MM.1S (cell line): ENCODE measurements around the gene RPSA.

ENCODE experiments used
- EZH2 ChIP-seq: fragments of 300-600 bp; sonication (generic); optimal IDR thresholded peaks from 2 replicates; pipeline ENCODE3; 2017; ENCODE audit warnings: low read depth, mild to moderate bottlenecking, antibody characterized with exemption, low read length, mixed read lengths
- TF ChIP-seq, protein P1 (sequence below): fragments of 300-600 bp; sonication (generic); IDR thresholded peaks from 2 replicates; pipeline ENCODE4 v1.5.1; 2016; ENCODE audit warnings: antibody characterized with exemption, low read length, mixed read lengths

DNA sequence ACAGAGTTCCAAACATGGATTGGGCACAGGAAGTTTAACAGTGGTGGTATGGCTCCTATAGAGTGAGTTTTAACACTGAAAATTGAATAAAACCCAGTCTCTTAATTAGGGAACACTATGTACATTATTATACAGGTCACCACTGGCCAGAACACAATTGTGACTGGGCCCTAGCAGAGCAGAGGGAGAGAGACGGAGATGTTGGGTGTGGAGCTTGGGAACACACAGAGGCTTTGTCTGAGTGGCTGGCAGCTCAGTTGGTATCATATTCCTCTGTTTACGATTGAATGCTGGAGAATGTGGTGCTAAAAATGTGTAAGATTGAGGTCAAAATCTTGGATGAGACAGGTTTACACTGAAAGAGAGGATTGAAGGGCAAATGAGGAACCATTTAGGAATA is 54.2 kb downstream of the RPSA start:
- TF ChIP-seq, protein P1, sequence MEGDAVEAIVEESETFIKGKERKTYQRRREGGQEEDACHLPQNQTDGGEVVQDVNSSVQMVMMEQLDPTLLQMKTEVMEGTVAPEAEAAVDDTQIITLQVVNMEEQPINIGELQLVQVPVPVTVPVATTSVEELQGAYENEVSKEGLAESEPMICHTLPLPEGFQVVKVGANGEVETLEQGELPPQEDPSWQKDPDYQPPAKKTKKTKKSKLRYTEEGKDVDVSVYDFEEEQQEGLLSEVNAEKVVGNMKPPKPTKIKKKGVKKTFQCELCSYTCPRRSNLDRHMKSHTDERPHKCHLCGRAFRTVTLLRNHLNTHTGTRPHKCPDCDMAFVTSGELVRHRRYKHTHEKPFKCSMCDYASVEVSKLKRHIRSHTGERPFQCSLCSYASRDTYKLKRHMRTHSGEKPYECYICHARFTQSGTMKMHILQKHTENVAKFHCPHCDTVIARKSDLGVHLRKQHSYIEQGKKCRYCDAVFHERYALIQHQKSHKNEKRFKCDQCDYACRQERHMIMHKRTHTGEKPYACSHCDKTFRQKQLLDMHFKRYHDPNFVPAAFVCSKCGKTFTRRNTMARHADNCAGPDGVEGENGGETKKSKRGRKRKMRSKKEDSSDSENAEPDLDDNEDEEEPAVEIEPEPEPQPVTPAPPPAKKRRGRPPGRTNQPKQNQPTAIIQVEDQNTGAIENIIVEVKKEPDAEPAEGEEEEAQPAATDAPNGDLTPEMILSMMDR: no peak
- no peak for TF ChIP-seq EZH2
